KMS-11 (cell line): ENCODE results near the gene ARMH3.

Experiments used
- H2AFZ ChIP-seq: fragments of 200-600 bp; sonication (generic); 2 replicates; pipeline ENCODE4 v1.6.1; 2016; ENCODE audit warnings: antibody characterized with exemption, mixed run types, low read depth
- H3K27ac ChIP-seq: fragments of 200-600 bp; sonication (generic); 2 replicates; pipeline ENCODE4 v1.6.1; 2016; ENCODE audit warnings: mild to moderate bottlenecking, mixed run types
- H3K27me3 ChIP-seq: fragments of 200-600 bp; sonication (generic); 2 replicates; pipeline ENCODE4 v1.6.1; 2017; ENCODE audit warnings: mild to moderate bottlenecking, low read depth, mixed run types, moderate library complexity; ENCODE audit not compliant: insufficient read depth
- H3K36me3 ChIP-seq: fragments of 200-600 bp; sonication (generic); 2 replicates; pipeline ENCODE4 v1.6.1; 2017; ENCODE audit warnings: mild to moderate bottlenecking, mixed run types; ENCODE audit not compliant: insufficient read depth
- H3K4me1 ChIP-seq: fragments of 200-600 bp; sonication (generic); 2 replicates; pipeline ENCODE4 v1.6.1; 2016; ENCODE audit warnings: mild to moderate bottlenecking, low read depth, mixed run types; ENCODE audit not compliant: poor library complexity, severe bottlenecking
- H3K4me2 ChIP-seq: fragments of 200-600 bp; sonication (generic); 2 replicates; pipeline ENCODE4 v1.7.0; 2016; ENCODE audit warnings: mild to moderate bottlenecking, mixed run types
- H3K4me3 ChIP-seq: fragments of 200-600 bp; sonication (generic); IDR thresholded peaks from 2 replicates; pipeline ENCODE4 v1.6.1; 2017; ENCODE audit warnings: low read depth, low read length, mixed read lengths; ENCODE audit not compliant: insufficient read depth
- H3K79me2 ChIP-seq: fragments of 200-600 bp; sonication (generic); 2 replicates; pipeline ENCODE4 v1.6.1; 2016; ENCODE audit warnings: low read depth, mixed run types; ENCODE audit not compliant: insufficient read depth
- H3K9ac ChIP-seq: fragments of 200-600 bp; sonication (generic); 2 replicates; pipeline ENCODE4 v1.6.1; 2016; ENCODE audit warnings: mild to moderate bottlenecking, mixed run types
- H4K20me1 ChIP-seq: fragments of 200-600 bp; sonication (generic); 2 replicates; pipeline ENCODE4 v1.6.1; 2016; ENCODE audit warnings: mild to moderate bottlenecking, mixed run types; ENCODE audit not compliant: insufficient read depth
- CTCF ChIP-seq: fragments of 200-600 bp; sonication (generic); conservative IDR thresholded peaks from 2 replicates; pipeline ENCODE4 v1.6.1; 2017; ENCODE audit warnings: low read depth, mild to moderate bottlenecking, antibody characterized with exemption, low read length, moderate library complexity, mixed read lengths

The ARMH3 gene

GRCh38 chr10:101839002-101839401 lies 217.0 kb downstream of the ARMH3 start:
- no peaks in the 10 kb centered on the region for H3K27me3 ChIP-seq
- no peak overlapping the region for H3K4me3 ChIP-seq
- no peak overlapping the region for H3K4me2 ChIP-seq
- no peaks in the 10 kb centered on the region for H3K36me3 ChIP-seq
- H3K79me2 ChIP-seq, result no peaks in the 10 kb centered on the region
- no peak overlapping the region for H2AFZ ChIP-seq
- peaks cover 3% of the 10 kb centered on the region for H3K4me1 ChIP-seq
- no peak overlapping the region for H3K9ac ChIP-seq
- TF ChIP-seq CTCF, result no peak
- H4K20me1 ChIP-seq, result no peaks in the 10 kb centered on the region
- no peak overlapping the region for H3K27ac ChIP-seq

- Histone ChIP-seq H3K27ac (no peak overlapping the region), H3K79me2 (no peaks in the 10 kb centered on the region), H3K4me2 (no peak overlapping the region), H3K4me1 (peaks cover 3% of the 10 kb centered on the region), H4K20me1 (no peaks in the 10 kb centered on the region), H3K36me3 (no peaks in the 10 kb centered on the region), H3K4me3 (no peak overlapping the region), H3K27me3 (no peaks in the 10 kb centered on the region), H2AFZ (no peak overlapping the region), H3K9ac (no peak overlapping the region)
- no peak for TF ChIP-seq CTCF
These were observed 217.5 kb downstream of the ARMH3 start for GRCh38 chr10:101838416-101838970.

- Histone ChIP-seq H3K4me2 (no peak overlapping the region), H3K36me3 (no peaks in the 10 kb centered on the region), H3K4me1 (peaks cover 3% of the 10 kb centered on the region), H3K9ac (no peak overlapping the region), H2AFZ (no peak overlapping the region), H3K4me3 (no peak overlapping the region), H3K27ac (no peak overlapping the region), H4K20me1 (no peaks in the 10 kb centered on the region), H3K79me2 (no peaks in the 10 kb centered on the region), H3K27me3 (no peaks in the 10 kb centered on the region)
- no peak for TF ChIP-seq CTCF
These were observed 218.2 kb downstream of the ARMH3 start for GRCh38 chr10:101837748-101838147.

- Histone ChIP-seq H2AFZ (no peak overlapping the region), H3K4me1 (peaks cover 13% of the 10 kb centered on the region), H3K27me3 (no peaks in the 10 kb centered on the region), H3K9ac (no peak overlapping the region), H3K36me3 (no peaks in the 10 kb centered on the region), H3K79me2 (no peaks in the 10 kb centered on the region), H3K4me2 (no peak overlapping the region), H3K4me3 (no peak overlapping the region), H4K20me1 (no peaks in the 10 kb centered on the region), H3K27ac (no peak overlapping the region)
- no peak for TF ChIP-seq CTCF
These were observed 220.6 kb downstream of the ARMH3 start for GRCh38 chr10:101835362-101835761.

- no peaks in the 10 kb centered on the region for H3K27me3 ChIP-seq
- H3K36me3 ChIP-seq, result no peaks in the 10 kb centered on the region
- TF ChIP-seq CTCF, result no peak
- H3K4me3 ChIP-seq, result no peak overlapping the region
- peaks cover 17% of the 10 kb centered on the region for H3K4me1 ChIP-seq
- H3K9ac ChIP-seq, result no peak overlapping the region
- no peak overlapping the region for H3K4me2 ChIP-seq
- no peak overlapping the region for H2AFZ ChIP-seq
- H3K27ac ChIP-seq, result no peak overlapping the region
- H4K20me1 ChIP-seq, result no peaks in the 10 kb centered on the region
- H3K79me2 ChIP-seq, result no peaks in the 10 kb centered on the region
These were observed 221.6 kb downstream of the ARMH3 start for GRCh38 chr10:101834341-101834740.
